SK-N-DZ (cell line): ENCODE measurements around the gene TICAM2. TPM values are rescaled to one million over a fixed set of nuclear protein-coding genes. Genes with fewer than 3 reads are reported as not detected.
"Not testable (repeated sequence)": the region's sequence is repeated elsewhere in the genome, so short reads cannot be mapped to it uniquely, and the experiment has no call there.

Experiments used
- DNase-seq: peaks from one replicate; pipeline ENCODE4 v3.0.0-alpha.2; 2015; ENCODE audit warnings: low spot score
- polyA plus RNA-seq, 2 experiments: library from polyadenylated mRNA; depleted of rRNA; stranded (reverse); fragments of >200 nt; gene quantifications; 2 replicates each; pipeline ENCODE4 v1.2.3, GENCODE V29; 2014

TICAM2 gene
- polyA plus RNA-seq (2014; cell fraction: cytosol; rRNA removed) = not detected in 2 replicates
- polyA plus RNA-seq (2014; cell fraction: nucleus; rRNA removed) = not detected in 2 replicates

DNA sequence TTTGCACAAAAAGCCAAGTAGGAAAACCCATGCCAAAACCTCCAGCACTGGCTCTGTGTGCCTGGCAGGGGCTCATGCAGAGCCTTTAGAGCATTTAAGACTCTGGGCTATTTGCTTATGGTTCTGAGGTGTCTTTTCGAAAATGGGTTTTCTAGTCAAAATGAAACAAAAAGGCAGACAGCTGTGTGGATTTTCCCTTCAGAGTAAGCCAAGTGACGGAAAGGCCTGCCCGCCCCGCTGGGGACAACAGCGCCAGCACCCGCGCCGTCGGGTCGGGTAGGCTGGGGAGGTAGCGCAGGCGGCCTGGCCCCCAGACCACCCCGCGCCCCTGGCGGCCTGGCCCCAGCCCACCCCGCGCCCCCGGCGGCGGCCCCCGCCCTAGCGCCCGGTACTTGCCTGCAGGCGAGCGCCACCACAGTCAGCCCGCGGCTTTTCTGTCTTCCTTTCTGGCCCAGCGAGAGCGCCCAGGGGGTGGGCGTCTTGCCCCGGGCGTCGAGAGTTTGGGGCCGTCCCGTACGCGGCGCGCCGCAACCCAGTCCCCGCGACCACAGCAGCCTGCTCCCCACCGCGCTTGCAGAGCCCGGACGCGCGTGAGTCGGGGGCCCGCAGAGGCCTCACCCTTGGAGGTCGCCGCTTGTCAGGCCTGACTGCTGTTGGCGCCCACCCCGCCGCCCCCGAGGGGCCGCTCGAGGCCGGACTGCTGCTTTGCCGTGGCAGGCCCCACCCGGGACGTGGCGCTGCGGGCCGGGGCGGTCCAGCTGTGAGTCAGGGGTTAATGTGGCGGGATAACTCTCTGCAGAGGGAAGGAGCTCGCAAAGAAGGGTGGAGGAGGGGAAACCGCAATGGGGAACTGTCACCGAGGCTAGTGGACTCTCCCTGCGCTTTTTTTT is at the start of gene TICAM2:
Gene TICAM2, minus strand, starts transcription at position 779 of the 890 bp plus-strand sequence. CDS start 21,223 bp downstream, outside the sequence.
- no peak for DNase-seq

DNA sequence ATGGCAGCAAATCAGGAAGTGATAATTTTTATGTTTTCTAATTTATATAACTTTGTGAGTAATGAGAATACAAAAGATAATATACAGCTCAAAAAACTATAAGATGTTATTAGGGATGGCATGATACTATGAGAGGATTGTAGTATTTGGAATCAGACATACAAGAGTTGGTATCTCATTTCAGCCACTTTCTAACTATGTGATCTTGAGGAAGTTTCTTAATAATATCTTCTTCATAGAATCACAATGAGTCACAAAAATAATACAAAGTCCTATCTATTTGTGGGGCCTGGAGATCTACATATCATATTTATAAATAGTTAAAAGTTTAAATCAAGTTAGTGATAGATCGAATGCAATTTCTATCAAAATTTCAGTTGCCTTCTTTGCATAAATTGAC is 47.3 kb upstream of the TICAM2 start:
- DNase-seq = no peak

DNA sequence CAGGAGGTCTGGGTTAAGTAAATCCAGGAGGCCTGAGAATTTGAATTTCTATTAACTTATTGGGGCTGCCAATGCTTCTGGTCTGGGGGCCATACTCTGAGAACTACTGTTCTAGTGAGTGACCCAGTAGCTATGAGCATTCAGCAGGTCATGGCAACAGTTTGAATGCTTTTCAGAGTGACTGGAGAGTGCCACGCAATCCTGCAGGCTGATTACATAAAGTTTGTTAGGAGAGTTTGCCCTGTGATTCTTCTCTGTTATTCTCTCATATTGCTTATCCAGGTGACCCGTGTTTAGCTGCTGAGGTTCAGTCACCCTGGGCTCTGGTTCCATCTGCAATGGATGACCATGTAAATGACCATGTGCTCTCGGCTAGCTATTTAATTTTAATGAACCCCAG is 45.8 kb upstream of the TICAM2 start:
- no peak for DNase-seq

DNA sequence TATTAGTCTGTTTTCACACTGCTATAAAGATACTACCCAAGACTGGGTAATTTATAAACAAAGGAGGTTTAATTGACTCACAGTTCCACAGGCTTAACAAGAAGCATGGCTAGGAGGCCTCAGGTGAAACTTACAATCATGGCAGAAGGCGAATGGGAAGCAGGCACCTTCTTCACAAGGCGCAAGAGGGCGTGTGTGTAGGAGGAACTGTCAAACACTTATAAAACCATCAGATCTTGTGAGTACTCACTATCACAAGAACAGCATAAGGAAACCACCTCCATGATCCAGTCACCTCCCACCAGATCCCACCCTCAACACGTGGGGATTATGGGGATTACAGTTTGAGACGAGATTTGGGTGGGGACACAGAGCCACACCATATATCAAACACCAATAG is 43.1 kb upstream of the TICAM2 start:
- DNase-seq = not testable (repeated sequence)

DNA sequence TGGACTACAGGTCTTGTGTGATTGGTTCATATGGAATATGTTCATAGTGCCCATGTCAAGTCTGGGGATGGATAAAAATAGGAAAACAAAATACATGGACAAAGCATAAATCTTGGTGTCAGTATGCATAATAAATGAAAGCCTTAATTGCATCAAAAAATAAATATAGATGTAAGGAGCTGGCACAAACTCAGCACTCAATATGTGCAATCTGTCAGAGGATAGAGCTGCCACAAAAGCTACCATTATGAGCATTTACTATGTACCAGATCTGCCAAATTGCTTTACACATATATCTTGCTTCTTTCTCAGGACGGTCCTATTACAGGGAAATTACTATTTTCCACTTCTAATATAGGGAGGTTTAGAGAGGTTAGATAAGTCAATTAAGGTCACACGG is 41.8 kb upstream of the TICAM2 start:
- no peak for DNase-seq

DNA sequence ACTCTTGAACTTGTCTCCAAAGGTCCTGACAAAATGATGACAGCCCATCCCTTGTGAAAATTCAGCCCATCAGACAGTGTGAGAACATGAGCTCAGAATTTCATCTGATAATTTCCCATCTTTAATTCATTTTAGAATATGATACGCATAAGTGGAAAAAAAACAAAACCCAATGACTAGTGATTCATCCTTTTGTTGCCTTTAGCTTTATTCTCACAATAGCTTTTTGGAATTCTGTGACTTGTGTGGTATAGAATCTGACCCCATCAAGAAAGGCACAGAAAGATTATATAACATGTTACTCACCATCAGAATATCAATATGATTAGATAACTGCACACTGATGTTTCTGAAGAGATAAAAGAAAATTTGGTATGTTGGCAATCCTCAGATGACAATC is 39.7 kb upstream of the TICAM2 start:
- DNase-seq = no peak

- DNase-seq = no peak
These were observed 38.0 kb upstream of the TICAM2 start for GRCh38 chr5:115640274-115640673.

GRCh38 chr5:115639377-115639776 is 37.1 kb upstream of the TICAM2 start:
- no peak for DNase-seq

- DNase-seq = no peak
These were observed 35.2 kb upstream of the TICAM2 start for GRCh38 chr5:115637507-115637906.

DNA sequence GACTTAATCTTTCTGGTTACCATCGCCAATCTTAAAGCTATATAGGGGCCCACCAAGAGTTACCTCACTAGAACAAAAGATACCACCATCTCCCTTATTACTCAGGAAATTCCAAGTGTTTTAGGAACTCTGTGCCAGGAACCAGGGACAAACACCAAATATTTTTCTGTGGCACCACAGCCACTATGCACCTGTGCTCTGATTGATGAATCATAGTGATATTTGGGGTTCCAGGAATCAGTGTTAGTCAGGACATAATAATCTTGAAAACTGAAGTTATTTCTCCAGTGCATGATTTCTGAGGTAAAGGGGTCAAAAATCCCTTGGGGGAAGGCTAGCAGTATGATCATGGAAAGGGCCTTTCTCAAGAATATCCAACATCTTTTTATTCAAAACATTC is 33.7 kb upstream of the TICAM2 start:
- DNase-seq = no peak

GRCh38 chr5:115634343-115635132 is 32.3 kb upstream of the TICAM2 start:
- peak; percentile 78 for DNase-seq

DNA sequence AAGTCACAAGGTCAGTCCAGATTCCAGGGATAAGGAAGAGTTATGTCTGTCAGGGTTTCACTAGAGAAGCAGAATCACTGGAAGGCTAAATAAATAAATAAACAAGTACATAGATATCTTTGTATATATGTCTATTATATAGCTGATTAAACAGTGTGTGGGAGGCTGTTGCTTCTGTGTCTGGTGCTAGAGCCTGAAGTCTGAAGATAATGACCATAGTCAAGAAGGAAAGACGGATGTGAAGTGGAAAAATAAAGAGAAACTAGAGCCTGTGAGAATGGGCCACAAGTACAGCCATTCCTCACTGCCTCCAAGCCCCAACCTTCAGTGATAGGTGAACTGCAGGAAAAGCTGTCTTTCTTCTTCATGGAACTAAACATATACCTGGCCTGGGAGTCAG is 27.6 kb upstream of the TICAM2 start:
- no peak for DNase-seq

- DNase-seq = peak; percentile 58
These were observed 25.1 kb upstream of the TICAM2 start for GRCh38 chr5:115627295-115627865.

DNA sequence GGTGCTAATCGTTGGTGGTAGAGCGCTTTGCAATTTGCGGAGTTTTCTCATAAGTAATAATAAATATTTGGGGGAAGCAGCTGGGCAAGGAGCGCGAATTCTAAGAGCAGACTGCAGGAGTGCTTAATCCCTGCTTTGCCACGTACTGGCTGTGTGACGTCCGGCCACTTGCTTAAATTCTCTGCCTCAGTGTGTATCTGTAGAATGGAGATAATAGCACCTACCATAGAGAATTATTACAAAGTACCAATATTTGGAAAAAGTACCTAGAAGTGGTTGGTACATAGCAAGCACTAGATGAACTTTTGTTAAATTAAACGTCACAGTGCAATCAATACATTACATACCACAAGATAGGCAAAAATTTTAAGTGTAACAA is 24.2 kb upstream of the TICAM2 start:
- no peak for DNase-seq

DNA sequence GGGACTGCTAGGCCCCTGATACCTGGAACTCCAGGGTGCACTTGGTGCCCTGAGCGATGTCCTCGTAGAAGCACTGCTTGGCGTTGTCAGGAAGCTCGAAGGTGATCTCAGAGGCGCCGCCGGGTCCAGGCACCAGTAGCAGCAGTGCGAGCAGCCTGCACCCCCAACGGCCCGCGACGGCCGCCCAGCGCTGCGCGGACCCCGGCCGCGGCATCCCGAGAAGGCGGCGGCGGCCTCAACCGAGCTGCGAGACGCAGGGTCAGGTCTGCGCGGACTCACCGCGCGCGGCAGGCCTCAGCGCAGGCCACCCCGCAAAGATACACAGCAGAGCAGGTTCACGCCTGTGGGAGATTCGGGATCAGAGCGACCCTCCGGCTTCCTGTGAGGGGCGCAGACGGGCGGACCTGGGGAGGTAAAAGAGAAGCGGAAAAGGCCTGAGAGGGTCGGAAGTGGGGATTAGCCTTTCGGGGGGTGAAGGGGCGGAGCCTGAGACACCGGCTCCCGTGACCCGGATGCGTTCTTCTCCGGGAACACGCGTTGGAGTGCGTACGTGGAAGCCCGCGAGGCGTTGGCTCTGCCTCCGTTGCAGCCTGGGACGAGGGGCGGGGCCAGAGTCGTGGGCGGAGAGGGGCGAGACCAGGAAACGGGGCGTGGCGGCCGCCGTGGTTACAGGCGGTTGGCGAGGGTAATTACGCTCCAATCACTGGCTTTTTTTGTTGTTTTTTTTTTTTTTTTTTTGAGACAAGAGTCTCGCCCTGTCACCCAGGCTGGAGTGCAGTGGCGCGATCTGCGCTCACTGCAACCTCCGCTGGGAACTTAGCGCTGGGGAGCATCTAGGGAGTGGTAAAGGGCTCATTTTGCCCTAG is 23.5 kb upstream of the TICAM2 start, which contains the start of gene TMED7:
Gene TMED7, minus strand, starts transcription at position 458 of the 866 bp plus-strand sequence. Its CDS starts 244 bp downstream, at position 214.
- peak; percentile 98 for DNase-seq

GRCh38 chr5:115624994-115625393 is 22.7 kb upstream of the TICAM2 start:
- no peak for DNase-seq

DNA sequence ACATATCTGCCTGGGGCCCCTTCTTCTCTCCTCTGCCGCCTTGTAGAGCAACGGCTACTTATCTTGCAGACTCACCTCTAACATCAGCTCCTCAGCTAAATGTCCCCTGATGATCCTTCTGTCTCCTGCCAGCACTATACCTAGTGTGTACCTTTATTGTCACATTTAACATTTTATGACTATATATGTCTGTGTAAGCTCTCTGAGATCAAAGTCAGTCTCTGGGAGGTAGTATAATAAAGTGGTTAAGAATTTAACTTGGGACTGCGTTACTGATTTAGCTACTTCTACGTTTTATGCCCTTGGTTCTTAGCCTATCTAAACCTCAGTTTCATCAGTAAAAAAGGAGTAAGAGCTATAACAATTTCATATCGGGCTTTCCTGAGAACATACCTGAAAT is 21.4 kb upstream of the TICAM2 start:
- DNase-seq = no peak

DNA sequence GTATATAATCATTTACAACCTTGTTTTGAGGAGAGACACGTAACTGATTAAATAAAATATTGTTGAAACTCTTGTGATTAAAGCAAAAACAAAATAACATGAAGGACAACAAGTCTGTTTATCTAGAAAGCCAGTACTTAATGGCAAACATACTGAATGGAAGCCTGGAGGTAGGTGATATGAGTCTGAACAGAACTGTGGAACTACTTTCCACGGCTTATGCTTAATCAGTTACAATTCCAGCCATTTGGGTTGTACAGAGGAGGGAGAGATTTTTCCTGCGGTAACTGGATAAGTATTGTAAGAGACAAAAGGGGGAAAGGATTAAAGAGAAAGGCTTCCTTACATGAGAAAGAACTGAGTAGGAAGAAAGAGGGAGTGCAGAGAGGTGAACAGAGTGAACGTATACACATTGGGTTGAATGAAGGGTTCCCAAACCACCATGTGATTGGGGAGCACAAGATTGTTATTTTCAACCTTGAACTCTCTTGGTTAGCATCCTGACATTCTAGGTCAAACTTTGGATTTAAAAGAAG is 19.2 kb upstream of the TICAM2 start:
- no peak for DNase-seq

DNA sequence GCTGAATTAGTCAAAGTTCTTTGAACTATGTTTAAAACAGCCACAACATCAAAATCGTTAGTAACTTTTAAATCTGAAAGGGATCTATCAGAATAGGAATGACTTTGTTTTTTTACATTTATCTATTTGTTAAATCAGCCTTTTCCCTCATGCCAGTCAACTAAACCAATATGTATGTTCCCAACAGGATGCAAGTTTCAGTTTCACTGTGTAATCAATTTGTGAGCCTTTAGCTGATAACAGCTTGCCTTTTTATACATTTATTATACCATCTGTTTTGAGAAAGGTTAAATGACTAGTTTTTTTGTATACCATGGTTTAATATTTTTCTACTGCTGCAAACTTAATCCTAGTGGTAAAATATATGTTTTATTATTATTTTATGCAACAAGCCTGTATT is 14.6 kb upstream of the TICAM2 start:
- no peak for DNase-seq

GRCh38 chr5:115616472-115616871 is 14.2 kb upstream of the TICAM2 start:
- no peak for DNase-seq

- no peak for DNase-seq
These were observed 9.6 kb upstream of the TICAM2 start for GRCh38 chr5:115611873-115612272.
